Ishikawa (cell line): ENCODE measurements around the gene SLAIN1.
A peak's percentile ranks its signal among the peaks of the same experiment; 100 is the strongest.

Experiments
- CEBPB ChIP-seq: IDR thresholded peaks from 2 replicates; pipeline ENCODE4 v1.6.1; 2012
- CREB1 ChIP-seq: IDR thresholded peaks from 2 replicates; pipeline ENCODE4 v1.6.1; 2012; ENCODE audit warnings: low read depth
- EGR1 ChIP-seq: IDR thresholded peaks from 2 replicates; pipeline ENCODE4 v1.6.1; 2012
- EP300 ChIP-seq: IDR thresholded peaks from 2 replicates; pipeline ENCODE4 v1.6.1; 2012; ENCODE audit warnings: borderline replicate concordance
- FOXM1 ChIP-seq: IDR thresholded peaks from 2 replicates; pipeline ENCODE4 v1.6.1; 2012; ENCODE audit warnings: low read depth, borderline replicate concordance
- MAX ChIP-seq: IDR thresholded peaks from 2 replicates; pipeline ENCODE4 v1.6.1; 2012
- NFIC ChIP-seq: IDR thresholded peaks from 2 replicates; pipeline ENCODE4 v1.6.1; 2012
- RAD21 ChIP-seq: IDR thresholded peaks from 2 replicates; pipeline ENCODE4 v1.6.1; 2012; ENCODE audit warnings: low read depth
- REST ChIP-seq: IDR thresholded peaks from 2 replicates; pipeline ENCODE4 v1.6.1; 2012; ENCODE audit warnings: low read depth, mild to moderate bottlenecking
- TAF1 ChIP-seq: IDR thresholded peaks from 2 replicates; pipeline ENCODE4 v1.6.1; 2012; ENCODE audit warnings: low read depth, mild to moderate bottlenecking
- TCF12 ChIP-seq: IDR thresholded peaks from 2 replicates; pipeline ENCODE4 v1.6.1; 2012; ENCODE audit warnings: low read depth
- TEAD4 ChIP-seq: IDR thresholded peaks from 2 replicates; pipeline ENCODE4 v1.6.1; 2012
- USF1 ChIP-seq: IDR thresholded peaks from 2 replicates; pipeline ENCODE4 v1.6.1; 2012
- YY1 ChIP-seq: IDR thresholded peaks from 2 replicates; pipeline ENCODE4 v1.6.1; 2012; ENCODE audit warnings: low read depth
- ZBTB7A ChIP-seq: IDR thresholded peaks from 2 replicates; pipeline ENCODE4 v1.6.1; 2012; ENCODE audit warnings: low read depth

The SLAIN1 gene

GRCh38 chr13:77697217-77698103, at the start of gene SLAIN1:
Gene SLAIN1 (plus strand): TSS chr13:77697687. CDS start chr13:77697914, 227 bp downstream.
- TF ChIP-seq MAX (peak; percentile 76), USF1 (no peak), ZBTB7A (peak; percentile 73; the same call in 1 of the 2 replicates), TAF1 (peak; percentile 47; the same call in 1 of the 2 replicates), EGR1 (no peak), YY1 (peak; percentile 48)

GRCh38 chr13:77650409-77650808, 47.1 kb upstream of the SLAIN1 start:
- TF ChIP-seq EGR1 (no peak), EP300 (no peak), ZBTB7A (no peak), TCF12 (no peak), MAX (no peak), RAD21 (no peak), USF1 (no peak), FOXM1 (no peak), TEAD4 (no peak), CREB1 (no peak)

- TF ChIP-seq RAD21: no peak
- no peak for TF ChIP-seq NFIC
- no peak for TF ChIP-seq EGR1
- no peak for TF ChIP-seq CREB1
- TF ChIP-seq ZBTB7A: no peak
- TF ChIP-seq YY1: no peak
- no peak for TF ChIP-seq MAX
- TF ChIP-seq REST: no peak
- TF ChIP-seq EP300: no peak
Observed at GRCh38 chr13:77653301-77653700, 44.2 kb upstream of the SLAIN1 start.

GRCh38 chr13:77660841-77661250, 36.6 kb upstream of the SLAIN1 start:
- TF ChIP-seq NFIC: no peak
- TF ChIP-seq TAF1: no peak
- no peak for TF ChIP-seq CEBPB
- TF ChIP-seq EGR1: no peak
- no peak for TF ChIP-seq MAX
- no peak for TF ChIP-seq FOXM1

GRCh38 chr13:77674852-77675251, 22.6 kb upstream of the SLAIN1 start:
- TF ChIP-seq EGR1: no peak
- TF ChIP-seq CEBPB: no peak
- TF ChIP-seq ZBTB7A: no peak
- no peak for TF ChIP-seq MAX
- TF ChIP-seq TAF1: no peak
- no peak for TF ChIP-seq RAD21
- no peak for TF ChIP-seq NFIC
- no peak for TF ChIP-seq CREB1
- TF ChIP-seq TCF12: no peak
- no peak for TF ChIP-seq FOXM1
- TF ChIP-seq USF1: no peak
- TF ChIP-seq REST: no peak
- no peak for TF ChIP-seq TEAD4
- TF ChIP-seq YY1: no peak
- no peak for TF ChIP-seq EP300
